Spleen (tissue), 11 donors: Measurements from ENCODE around the gene LIN7B. TPM values are rescaled to one million over a fixed set of nuclear protein-coding genes. Genes with fewer than 3 reads are reported as not detected.

Experiments used
- DNase-seq: peaks from one replicate; pipeline ENCODE4 v3.0.0-alpha.2; 2020
- H3K27ac ChIP-seq, 8 donors: fragments of 200-600 bp; sonication (generic) in 7 of 8; 1 replicate in 4 of 8; 2 replicates in 4 of 8; pipeline versions ENCODE4 v1.5.0 to v1.8.0; 2016 to 2021; ENCODE audit warnings: inconsistent platforms in 4 of 8, mild to moderate bottlenecking in 4 of 8, moderate library complexity in 1 of 8
- H3K27me3 ChIP-seq, 7 donors: fragments of 200-600 bp; sonication (generic) in 6 of 7; replicated peaks in 1 of 7; 1 replicate in 4 of 7; 2 replicates in 3 of 7; pipeline versions ENCODE4 v1.5.0 to v1.8.0; 2016 to 2021; ENCODE audit warnings: inconsistent platforms in 3 of 7, mild to moderate bottlenecking in 1 of 7
- H3K36me3 ChIP-seq, 6 donors: fragments of 200-600 bp; sonication (generic) in 5 of 6; 1 replicate in 4 of 6; 2 replicates in 2 of 6; pipeline versions ENCODE4 v1.5.0 to v1.8.0; 2016 to 2021; ENCODE audit warnings: inconsistent platforms in 2 of 6
- H3K4me1 ChIP-seq, 6 donors: fragments of 200-600 bp; sonication (generic) in 5 of 6; 1 replicate in 3 of 6; 2 replicates in 3 of 6; pipeline versions ENCODE4 v1.5.0 to v1.8.0; 2016 to 2021; ENCODE audit warnings: inconsistent platforms in 3 of 6
- H3K4me3 ChIP-seq, 8 donors: fragments of 200-600 bp; sonication (generic) in 7 of 8; 1 replicate in 4 of 8; 2 replicates in 4 of 8; pipeline versions ENCODE4 v1.5.0 to v1.8.0; 2016 to 2021; ENCODE audit warnings: inconsistent platforms in 4 of 8, mild to moderate bottlenecking in 4 of 8, moderate library complexity in 2 of 8
- H3K9me3 ChIP-seq, 8 donors: fragments of 200-600 bp; sonication (generic) in 7 of 8; 1 replicate in 4 of 8; 2 replicates in 4 of 8; pipeline versions ENCODE4 v1.5.0 to v1.8.0; 2016 to 2021; ENCODE audit warnings: inconsistent platforms in 4 of 8
- CTCF ChIP-seq, 11 experiments: fragments of 200-600 bp in 7 of 11; fragments of 450-650 bp in 4 of 11; sonication (generic) in 4 of 11; IDR thresholded peaks in 8 of 11; conservative IDR thresholded peaks in 3 of 11; 1 replicate in 7 of 11; 2 replicates in 4 of 11; pipeline versions ENCODE4 v1.4.0 to v1.8.0; 2016 to 2021; ENCODE audit warnings: antibody characterized with exemption in 11 of 11, inconsistent platforms in 4 of 11, mild to moderate bottlenecking in 1 of 11
- POLR2A ChIP-seq, 3 donors: fragments of 450-650 bp; IDR thresholded peaks; one replicate each; pipeline ENCODE4 v1.5.1; 2017; ENCODE audit warnings: antibody characterized with exemption in 3 of 3, mild to moderate bottlenecking in 1 of 3
- POLR2AphosphoS5 ChIP-seq, 3 donors: sonication (generic); formaldehyde crosslinking; IDR thresholded peaks; one replicate each; pipeline ENCODE4 v1.5.1; 2017; ENCODE audit warnings: antibody characterized with exemption in 3 of 3
- WGBS, 5 donors: extraction: QIAGEN DNeasy Blood & Tissue Kit in 3 of 5; methylation state at CpG; one replicate each; pipeline versions ENCODE4 v1.1.5 to v1.1.7; 2013 to 2018; 5-methylcytosine and 5-hydroxymethylcytosine counted together
- intact Hi-C: fragments of 100-400 bp; cut with DNase I; formaldehyde crosslinking; loops from one replicate; pipeline ENCODE4 v1.15.0; 2023; ENCODE audit warnings: low total_unique reads
- polyA plus RNA-seq, 3 donors: library from polyadenylated mRNA; stranded (reverse); fragments of 200-250 nt; gene quantifications; one replicate each; pipeline ENCODE4 v1.2.1, GENCODE V29; 2013
- total RNA-seq, 7 donors: library from RNA; depleted of rRNA in 3 of 7; stranded (reverse); fragments of >200 nt in 3 of 7; fragmentation: NEBNext Ultra II Directional in 4 of 7; extraction: Animal tissue kit (Norgen Biotek cat#: 25700) in 4 of 7; gene quantifications; one replicate each; pipeline versions ENCODE4 v1.1.0 to v1.2.1, GENCODE V29; 2016 to 2021
- donor health status: healthy with polysubstance abuse.
- donor health status: DM: no; HTN: no; CAD: no; lungs with moderate emphysema.
- donor health status: DM: no; HTN: no; CAD: no.
- donor health status: Bipolar disorder and iron deficiency.
- donor health status: healthy.
- donor health status: DM: no; HTN: no; CAD: no.
- donor health status: DM: yes; HTN: yes; CAD: no.

LIN7B gene
- total and polyA plus RNA-seq, 10 donors = 2.7 to 9.6 (median 6.4) TPM

DNA sequence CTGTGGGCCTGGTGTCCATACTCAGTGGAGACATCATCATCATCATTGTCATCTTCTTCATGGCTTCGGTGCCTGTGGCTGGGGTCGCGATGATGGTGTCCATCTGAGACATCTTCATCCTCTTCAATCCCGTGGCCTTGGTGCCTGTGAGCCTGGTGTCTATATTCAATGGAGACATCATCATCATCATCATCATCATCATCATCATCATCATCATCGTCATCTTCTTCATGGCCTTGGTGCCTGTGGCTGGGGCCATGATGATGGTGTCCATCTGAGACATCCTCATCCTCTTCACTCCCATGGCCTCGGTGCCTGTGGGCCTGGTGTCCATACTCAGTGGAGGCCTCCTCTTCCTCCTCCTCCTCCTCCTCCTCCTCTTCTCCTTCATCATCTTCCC, 40.1 kb downstream of the LIN7B start:
- intact Hi-C loops = no loop called here

DNA sequence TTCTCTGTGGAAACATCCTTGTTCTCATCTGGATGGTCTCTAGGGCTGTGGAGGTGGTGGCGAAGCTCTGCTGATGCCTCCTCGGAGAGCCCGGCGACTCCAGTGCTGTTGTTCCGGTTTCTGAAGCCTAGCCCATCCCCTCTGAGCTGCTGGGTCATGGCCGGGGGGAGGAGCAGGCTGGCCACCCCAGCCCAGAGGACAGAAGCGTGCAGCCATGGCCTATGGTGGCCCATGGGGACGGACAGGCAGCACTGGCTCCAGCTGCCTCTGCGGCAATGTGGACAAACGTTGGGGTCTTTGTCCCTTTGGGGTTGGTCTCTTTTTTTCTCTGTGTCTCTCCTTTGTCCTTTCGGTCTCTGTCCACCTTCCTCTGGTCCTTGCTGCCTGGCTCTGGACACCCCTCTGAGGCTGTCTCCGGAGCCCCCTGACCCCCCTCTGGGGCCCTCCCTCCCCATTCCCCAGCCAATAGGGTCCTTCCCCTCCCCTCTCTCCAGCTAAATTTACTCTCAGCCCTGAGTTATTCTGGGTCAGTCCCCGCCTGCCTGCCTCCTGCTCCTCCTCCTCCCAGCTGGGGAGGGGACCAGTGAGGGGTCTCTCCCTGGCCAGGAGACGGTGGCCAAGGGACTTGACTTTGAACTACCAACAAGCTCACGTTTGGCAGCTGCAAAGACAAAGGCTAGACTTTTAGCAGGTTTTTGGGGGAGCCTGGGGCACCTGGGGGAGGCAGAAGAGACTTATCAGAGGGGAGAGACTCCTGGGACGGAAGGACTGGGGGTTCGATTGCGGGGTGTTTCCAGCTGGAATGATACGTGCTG, 41.0 kb downstream of the LIN7B start, which contains the start of gene HRC:
Gene HRC, minus strand, starts transcription at position 392 of the 815 bp plus-strand sequence. Its CDS starts 159 bp downstream, at position 233.
- peaks cover 0 to 68% (median 20%) of the 10 kb centered on the region in 7 donors for H3K27me3 ChIP-seq
- H3K4me1 ChIP-seq = peaks cover 3 to 45% (median 33%) of the 10 kb centered on the region in 6 donors
- H3K36me3 ChIP-seq = no peaks in the 10 kb centered on the region
- peak in 1 of 3 donors; percentile 20 for TF ChIP-seq POLR2AphosphoS5 (IDR thresholded peaks at IDR 0.05)
- TF ChIP-seq CTCF (IDR thresholded peaks at IDR 0.05 in 8 of 11, conservative IDR thresholded peaks at IDR 0.05 in 3 of 11) = no peak
- 52 to 69% (median 66%) methylated on average over 15 to 19 of the region's 19 CpGs for WGBS, 5 donors
- intact Hi-C loops = no loop called here
- peaks cover 0 to 6% (median 0%) of the 10 kb centered on the region in 8 donors for H3K9me3 ChIP-seq
- H3K4me3 ChIP-seq = no peak within 1 kb of the TSS
- no peak within 1 kb of the TSS for H3K27ac ChIP-seq
- DNase-seq = no peak

More for the DNA sequence above, 40.1 kb downstream of the LIN7B start:
- no peaks in the 10 kb centered on the region for H3K36me3 ChIP-seq
- TF ChIP-seq POLR2AphosphoS5 (IDR thresholded peaks at IDR 0.05) (no peak), POLR2A (IDR thresholded peaks at IDR 0.05) (no peak), CTCF (IDR thresholded peaks at IDR 0.05 in 8 of 11, conservative IDR thresholded peaks at IDR 0.05 in 3 of 11) (no peak)
- no peak overlapping the region for H3K27ac ChIP-seq
- 93 to 100% (median 93%) methylated on average over 6 of the region's 6 CpGs for WGBS, 5 donors
- no peak overlapping the region for H3K4me3 ChIP-seq
- H3K4me1 ChIP-seq = peaks cover 10 to 54% (median 43%) of the 10 kb centered on the region in 6 donors
- peaks cover 0 to 6% (median 0%) of the 10 kb centered on the region in 8 donors for H3K9me3 ChIP-seq
- DNase-seq = no peak
- peaks cover 0 to 68% (median 21%) of the 10 kb centered on the region in 7 donors for H3K27me3 ChIP-seq

GRCh38 chr19:49155820-49156346, 41.7 kb downstream of the LIN7B start:
- Histone ChIP-seq H3K27me3 (peaks cover 0 to 64% (median 16%) of the 10 kb centered on the region in 7 donors), H3K4me3 (no peak overlapping the region), H3K4me1 (peaks cover 3 to 38% (median 27%) of the 10 kb centered on the region in 6 donors), H3K9me3 (peaks cover 0 to 6% (median 0%) of the 10 kb centered on the region in 8 donors), H3K36me3 (no peaks in the 10 kb centered on the region), H3K27ac (no peak overlapping the region)
- no peak for DNase-seq
- WGBS, 5 donors = 32 to 57% (median 40%) methylated on average over 4 of the region's 4 CpGs
- no peak for TF ChIP-seq POLR2AphosphoS5 (IDR thresholded peaks at IDR 0.05)
- TF ChIP-seq POLR2A (IDR thresholded peaks at IDR 0.05) = no peak
- TF ChIP-seq CTCF (IDR thresholded peaks at IDR 0.05 in 8 of 11, conservative IDR thresholded peaks at IDR 0.05 in 3 of 11) = no peak
- intact Hi-C loops = no loop called here
